ENCODE data around the gene DOCK3. TPM values are rescaled to one million over a fixed set of nuclear protein-coding genes. Genes with fewer than 3 reads are reported as not detected.

The DOCK3 gene
- 1 to 10 TPM; 1.2 to 1.7 (median 1.5) TPM for total RNA-seq

DNA sequence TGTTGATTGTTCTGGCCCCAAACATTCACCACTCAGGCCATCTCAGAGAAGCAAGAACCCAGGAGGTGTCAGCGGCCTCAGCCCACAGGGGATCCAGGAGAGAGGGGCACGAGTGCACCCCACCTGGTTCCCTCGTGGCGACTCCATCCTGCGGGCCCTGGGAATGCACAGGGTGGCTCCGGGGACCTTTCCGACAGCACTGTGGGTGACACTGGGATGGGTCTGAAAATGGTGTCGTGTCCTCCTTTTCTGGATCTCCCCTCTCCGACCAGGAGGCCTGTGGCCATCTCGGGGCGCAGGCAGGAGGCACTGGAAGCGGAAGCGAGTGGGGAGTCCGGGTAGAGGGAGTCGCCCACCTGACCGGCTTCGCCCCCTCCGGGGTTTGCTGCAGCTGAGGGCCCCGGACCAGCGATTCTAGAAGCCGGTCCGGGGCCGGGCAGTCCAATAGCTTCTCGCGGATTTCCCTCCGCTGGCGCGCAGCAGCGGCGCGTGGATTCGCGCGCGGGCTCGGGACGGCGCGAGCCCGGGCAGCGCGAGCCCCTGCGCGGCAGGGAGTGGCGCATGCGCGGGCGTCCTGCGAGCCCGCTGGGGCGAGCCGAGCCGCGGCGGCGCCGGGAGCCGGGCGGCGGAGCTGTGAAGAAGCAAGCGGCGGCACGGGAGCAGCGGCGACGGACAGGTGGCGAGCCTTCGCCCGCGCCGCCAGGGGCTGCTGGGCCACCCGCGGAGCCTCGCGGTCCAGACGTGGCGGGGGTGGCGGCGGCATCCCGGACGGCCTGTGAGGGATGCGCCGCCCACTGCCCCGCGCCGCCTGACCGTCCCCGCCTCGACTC, at the start of gene DOCK3:
TSS of gene DOCK3 (plus strand) at position 579 of the 830 bp plus-strand sequence. CDS start 337 bp downstream, outside the sequence.
- DNase-seq, result peak; percentile 57
- Mint-ChIP-seq H3K9me3 (no peaks in the 10 kb centered on the region), H3K4me3 (peak within 1 kb of the TSS; percentile 77), H3K36me3 (ENCODE audit: insufficient read depth) (no peaks in the 10 kb centered on the region), H3K27me3 (ENCODE audit: low read depth) (peaks cover 35% of the 10 kb centered on the region), H3K4me1 (ENCODE audit: low read depth) (peaks cover 10% of the 10 kb centered on the region)
- peak; percentile 92 to 93 for ATAC-seq

DNA sequence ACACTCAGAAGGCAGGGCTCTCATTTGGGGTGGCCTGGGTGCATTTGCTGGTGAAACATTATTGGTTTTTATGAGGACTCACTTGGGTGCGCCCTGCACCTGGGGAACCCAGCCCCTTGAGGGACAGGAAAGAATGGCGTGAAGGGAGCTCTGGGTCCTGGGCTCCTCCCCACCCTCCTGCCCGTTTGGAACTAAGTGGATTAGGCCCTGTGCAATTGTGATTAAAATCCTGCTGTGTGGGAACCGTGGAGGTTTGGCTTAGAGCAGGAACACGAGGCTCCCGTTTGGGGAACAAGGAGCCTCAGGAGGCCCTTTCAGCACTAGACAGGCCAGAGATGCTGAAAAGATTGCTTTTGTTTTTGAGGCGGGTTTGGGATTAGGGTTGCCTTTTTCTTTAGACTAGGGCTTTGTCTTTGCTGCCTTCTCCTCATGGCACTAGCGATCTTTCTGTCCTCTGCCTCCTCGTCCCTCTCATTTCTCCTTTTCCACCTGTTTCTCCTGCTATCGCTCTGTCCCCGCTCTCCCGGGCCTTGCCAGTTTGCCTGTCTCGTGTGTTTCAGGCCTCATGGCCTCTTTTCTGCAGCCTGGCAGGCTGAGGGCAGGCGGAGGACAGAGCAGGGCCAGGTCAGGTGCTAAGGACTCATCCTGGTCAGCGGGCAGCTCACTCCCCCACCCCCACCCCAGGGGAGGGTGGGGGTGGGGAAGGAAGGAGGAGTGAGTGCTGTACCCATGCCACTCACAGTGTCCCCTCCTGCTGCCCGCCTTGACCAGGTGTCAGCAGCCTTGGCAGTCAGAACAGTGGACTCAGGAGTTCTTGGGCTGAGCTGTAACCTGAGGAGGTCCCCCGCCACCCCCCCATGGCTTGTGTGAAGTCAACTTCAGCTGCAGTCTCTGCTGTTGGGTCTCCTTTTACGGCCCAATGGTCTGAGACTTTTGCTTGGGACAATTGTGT, 49.2 kb upstream of the DOCK3 start:
- Mint-ChIP-seq H3K36me3 (ENCODE audit: insufficient read depth) (peaks cover 24% of the 10 kb centered on the region), H3K9me3 (no peaks in the 10 kb centered on the region)

GRCh38 chr3:50626401-50626800, 48.3 kb upstream of the DOCK3 start:
- no peak for ATAC-seq
- Mint-ChIP-seq H3K27me3 (ENCODE audit: low read depth) (no peaks in the 10 kb centered on the region), H3K4me3 (no peak overlapping the region), H3K9me3 (no peaks in the 10 kb centered on the region), H3K4me1 (ENCODE audit: low read depth) (peaks cover 97% of the 10 kb centered on the region), H3K36me3 (ENCODE audit: insufficient read depth) (peaks cover 21% of the 10 kb centered on the region)
- DNase-seq, result no peak

More for the DNA sequence above, 49.2 kb upstream of the DOCK3 start:
- H3K4me1 Mint-ChIP-seq (ENCODE audit: low read depth), result peaks cover 96% of the 10 kb centered on the region
- H3K4me3 Mint-ChIP-seq, result no peak overlapping the region
- H3K27me3 Mint-ChIP-seq (ENCODE audit: low read depth), result no peaks in the 10 kb centered on the region
- no peak for DNase-seq
- ATAC-seq, result no peak

DNA sequence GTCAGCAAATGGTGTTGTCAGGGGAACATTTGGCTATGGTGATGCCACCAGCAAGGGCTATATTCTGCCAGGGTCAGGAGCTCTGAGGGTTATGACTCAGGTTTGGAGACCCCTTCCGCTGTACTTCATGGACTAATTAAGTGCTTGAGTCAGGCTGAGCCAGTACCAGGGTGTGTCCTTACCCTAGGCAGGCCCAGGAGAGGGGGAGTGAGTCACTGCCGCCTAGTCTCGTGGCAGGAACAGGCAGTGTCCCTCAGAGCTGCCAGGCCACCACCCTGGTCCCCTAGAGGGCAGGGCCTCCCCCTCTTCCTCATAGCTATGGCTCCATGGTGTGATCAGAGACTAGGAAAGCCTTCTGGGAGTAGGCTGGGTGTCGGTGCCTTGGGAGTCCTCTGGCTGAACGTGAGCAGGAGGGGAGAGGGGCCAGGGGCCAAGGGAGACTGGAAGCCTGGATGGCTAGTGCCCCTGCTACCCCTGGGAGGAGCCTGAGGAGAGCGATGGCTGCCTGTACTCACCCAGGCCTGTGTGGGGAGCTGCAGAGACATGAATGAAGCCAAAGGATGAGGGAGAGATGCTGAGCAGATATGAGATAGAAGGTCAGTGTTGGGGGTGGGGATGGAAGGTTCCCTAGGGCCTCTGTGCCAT, 47.2 kb upstream of the DOCK3 start:
- H3K9me3 Mint-ChIP-seq, result no peaks in the 10 kb centered on the region
- peaks cover 21% of the 10 kb centered on the region for H3K36me3 Mint-ChIP-seq (ENCODE audit: insufficient read depth)
- ATAC-seq, result peak; percentile 24 to 31

GRCh38 chr3:50628601-50629000, 46.1 kb upstream of the DOCK3 start:
- DNase-seq (no peak), ATAC-seq (no peak)
- no peak overlapping the region for H3K4me3 Mint-ChIP-seq
- no peaks in the 10 kb centered on the region for H3K27me3 Mint-ChIP-seq (ENCODE audit: low read depth)
- peaks cover 99% of the 10 kb centered on the region for H3K4me1 Mint-ChIP-seq (ENCODE audit: low read depth)
- H3K9me3 Mint-ChIP-seq, result no peaks in the 10 kb centered on the region
- peaks cover 21% of the 10 kb centered on the region for H3K36me3 Mint-ChIP-seq (ENCODE audit: insufficient read depth)

More for the DNA sequence above, 47.2 kb upstream of the DOCK3 start:
- peaks cover 99% of the 10 kb centered on the region for H3K4me1 Mint-ChIP-seq (ENCODE audit: low read depth)
- no peaks in the 10 kb centered on the region for H3K27me3 Mint-ChIP-seq (ENCODE audit: low read depth)
- H3K4me3 Mint-ChIP-seq, result no peak overlapping the region
- no peak for DNase-seq

GRCh38 chr3:50630394-50630793, 44.3 kb upstream of the DOCK3 start:
- DNase-seq (no peak), ATAC-seq (no peak)
- Mint-ChIP-seq H3K36me3 (ENCODE audit: insufficient read depth) (peaks cover 15% of the 10 kb centered on the region), H3K27me3 (ENCODE audit: low read depth) (no peaks in the 10 kb centered on the region), H3K4me1 (ENCODE audit: low read depth) (peaks cover 93% of the 10 kb centered on the region), H3K4me3 (no peak overlapping the region), H3K9me3 (no peaks in the 10 kb centered on the region)

GRCh38 chr3:50630877-50631276, 43.9 kb upstream of the DOCK3 start:
- Mint-ChIP-seq H3K4me1 (ENCODE audit: low read depth) (peaks cover 90% of the 10 kb centered on the region), H3K9me3 (no peaks in the 10 kb centered on the region), H3K27me3 (ENCODE audit: low read depth) (no peaks in the 10 kb centered on the region), H3K36me3 (ENCODE audit: insufficient read depth) (peaks cover 15% of the 10 kb centered on the region), H3K4me3 (no peak overlapping the region)
- ATAC-seq (no peak), DNase-seq (no peak)

GRCh38 chr3:50632450-50632849, 42.3 kb upstream of the DOCK3 start:
- Mint-ChIP-seq H3K36me3 (ENCODE audit: insufficient read depth) (peaks cover 14% of the 10 kb centered on the region), H3K4me3 (peak overlapping the region; percentile 45), H3K27me3 (ENCODE audit: low read depth) (no peaks in the 10 kb centered on the region), H3K4me1 (ENCODE audit: low read depth) (peaks cover 90% of the 10 kb centered on the region), H3K9me3 (no peaks in the 10 kb centered on the region)
- DNase-seq, result no peak
- peak; percentile 32 to 47 for ATAC-seq

DNA sequence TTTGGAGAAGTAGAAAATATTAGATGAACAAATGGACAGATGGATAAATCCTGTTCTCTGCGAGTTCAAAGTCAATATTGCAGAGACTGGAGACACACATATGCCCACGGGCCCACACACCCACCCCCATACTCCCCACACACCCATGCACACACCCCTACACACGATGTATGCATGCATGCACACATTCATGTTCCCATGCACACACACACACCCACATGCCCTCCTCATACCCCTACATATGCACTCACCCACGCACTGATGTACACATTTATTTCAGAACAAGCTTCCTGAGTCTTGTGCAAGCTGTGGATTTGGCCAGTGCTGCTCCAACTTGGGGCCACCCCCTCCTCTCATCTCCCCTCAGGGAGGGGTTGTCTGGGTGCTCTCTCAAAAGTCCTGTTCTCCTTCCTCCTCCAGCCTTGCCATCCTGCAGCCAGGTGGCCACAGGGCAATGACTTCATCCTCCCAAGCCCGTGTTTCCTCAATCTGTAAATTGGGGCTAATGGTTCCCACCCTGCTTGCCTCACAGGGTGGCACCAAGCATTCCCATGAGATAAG, 41.4 kb upstream of the DOCK3 start:
- Mint-ChIP-seq H3K4me1 (ENCODE audit: low read depth) (peaks cover 85% of the 10 kb centered on the region), H3K4me3 (no peak overlapping the region), H3K9me3 (no peaks in the 10 kb centered on the region), H3K27me3 (ENCODE audit: low read depth) (no peaks in the 10 kb centered on the region), H3K36me3 (ENCODE audit: insufficient read depth) (peaks cover 12% of the 10 kb centered on the region)
- ATAC-seq, result no peak
- no peak for DNase-seq

GRCh38 chr3:50635066-50635465, 39.7 kb upstream of the DOCK3 start:
- Mint-ChIP-seq H3K4me3 (no peak overlapping the region), H3K36me3 (ENCODE audit: insufficient read depth) (peaks cover 12% of the 10 kb centered on the region), H3K4me1 (ENCODE audit: low read depth) (peaks cover 70% of the 10 kb centered on the region), H3K9me3 (no peaks in the 10 kb centered on the region), H3K27me3 (ENCODE audit: low read depth) (no peaks in the 10 kb centered on the region)
- DNase-seq, result no peak
- no peak for ATAC-seq

DNA sequence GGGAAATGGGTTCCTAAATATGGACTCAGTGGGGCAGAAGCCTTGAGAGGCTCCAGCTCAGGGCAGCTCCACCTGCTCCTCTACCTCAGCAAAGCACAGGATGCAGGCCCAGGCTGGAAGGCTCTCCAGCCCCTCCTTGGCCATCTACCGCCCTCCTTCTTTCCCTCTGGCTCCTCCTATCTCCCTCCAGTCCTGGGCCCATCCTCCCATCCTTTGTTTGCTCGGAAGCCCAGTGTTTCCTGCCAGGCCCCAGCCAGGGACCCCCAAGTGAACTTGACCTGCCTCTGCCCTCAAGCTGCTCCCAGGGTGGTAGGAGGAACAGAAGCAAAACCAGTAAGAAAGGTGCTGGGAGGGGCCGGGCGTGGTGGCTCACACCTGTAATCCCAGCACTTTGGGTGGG, 37.7 kb upstream of the DOCK3 start:
- H3K36me3 Mint-ChIP-seq (ENCODE audit: insufficient read depth), result peaks cover 12% of the 10 kb centered on the region
- no peak overlapping the region for H3K4me3 Mint-ChIP-seq
- ATAC-seq, result no peak
- no peak for DNase-seq
- H3K4me1 Mint-ChIP-seq (ENCODE audit: low read depth), result peaks cover 50% of the 10 kb centered on the region
- H3K27me3 Mint-ChIP-seq (ENCODE audit: low read depth), result no peaks in the 10 kb centered on the region
- no peaks in the 10 kb centered on the region for H3K9me3 Mint-ChIP-seq

DNA sequence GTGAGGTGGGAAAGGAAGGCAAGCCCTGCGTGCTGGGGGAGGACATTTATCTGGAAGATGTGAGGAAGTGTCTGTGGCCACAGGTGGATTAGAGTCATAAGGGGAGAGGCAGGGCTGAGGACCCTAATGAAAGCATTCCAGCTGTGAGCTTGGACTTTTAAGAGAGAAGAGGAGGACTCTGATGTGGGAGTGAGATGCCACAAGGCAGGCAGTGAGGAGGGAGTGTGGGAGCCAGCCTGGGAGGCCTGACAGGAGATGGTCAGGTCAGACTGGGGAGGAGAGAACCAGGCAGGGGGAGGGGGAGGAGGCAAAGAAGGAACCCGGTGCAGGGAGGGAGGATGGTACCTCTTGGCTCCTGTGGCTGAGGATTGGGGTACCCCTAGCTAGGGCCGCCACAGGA, 36.8 kb upstream of the DOCK3 start:
- Mint-ChIP-seq H3K4me1 (ENCODE audit: low read depth) (peaks cover 41% of the 10 kb centered on the region), H3K4me3 (no peak overlapping the region), H3K27me3 (ENCODE audit: low read depth) (no peaks in the 10 kb centered on the region), H3K36me3 (ENCODE audit: insufficient read depth) (peaks cover 16% of the 10 kb centered on the region), H3K9me3 (no peaks in the 10 kb centered on the region)
- no peak for DNase-seq
- ATAC-seq, result no peak

GRCh38 chr3:50639055-50639494, 35.7 kb upstream of the DOCK3 start:
- no peaks in the 10 kb centered on the region for H3K9me3 Mint-ChIP-seq
- DNase-seq (no peak), ATAC-seq (no peak)
- peaks cover 21% of the 10 kb centered on the region for H3K36me3 Mint-ChIP-seq (ENCODE audit: insufficient read depth)
- H3K27me3 Mint-ChIP-seq (ENCODE audit: low read depth), result no peaks in the 10 kb centered on the region
- no peak overlapping the region for H3K4me3 Mint-ChIP-seq
- H3K4me1 Mint-ChIP-seq (ENCODE audit: low read depth), result peaks cover 30% of the 10 kb centered on the region

- Mint-ChIP-seq H3K4me1 (ENCODE audit: low read depth) (peaks cover 7% of the 10 kb centered on the region), H3K9me3 (no peaks in the 10 kb centered on the region), H3K36me3 (ENCODE audit: insufficient read depth) (peaks cover 25% of the 10 kb centered on the region), H3K27me3 (ENCODE audit: low read depth) (no peaks in the 10 kb centered on the region), H3K4me3 (no peak overlapping the region)
- DNase-seq, result no peak
- ATAC-seq, result peak; percentile 39 to 56
These were observed 32.3 kb upstream of the DOCK3 start for GRCh38 chr3:50642382-50642781.

All from activated T-cell treated with anti-CD3 and anti-CD28 coated beads, Interleukin-2, amount 50 U/mL, for 4 hours (primary cell).